B cell (primary cell): ENCODE results near the gene SLC39A11. TPM values are rescaled to one million over a fixed set of nuclear protein-coding genes. Genes with fewer than 3 reads are reported as not detected.

ENCODE experiments used
- ATAC-seq: fragments of 200-7000 bp; cut with Tn5 transposase; one replicate; pipeline ENCODE4 v1.10.0; 2021; ENCODE audit warnings: low read depth, mild to moderate bottlenecking, moderate number of reproducible peaks, moderate library complexity
- CTCF ChIA-PET: fragments of 350-600 bp; sonication (Branson Sonifier 250); formaldehyde crosslinking; loops from one replicate; lab custom pipeline; 2021; ENCODE audit warnings: antibody characterized with exemption, inconsistent platforms; lab: Charles Lee
- POLR2A ChIA-PET: fragments of 350-600 bp; sonication (Branson Sonifier 250); formaldehyde crosslinking; loops from one replicate; lab custom pipeline; 2021; ENCODE audit warnings: antibody characterized with exemption; lab: Charles Lee
- DNase-seq: peaks from one replicate; pipeline ENCODE4 v3.0.0; 2013
- H2AFZ ChIP-seq: 2 replicates; pipeline ENCODE4 v1.6.1; 2012; ENCODE audit warnings: mild to moderate bottlenecking, low read depth, low read length; ENCODE audit not compliant: insufficient read depth, poor library complexity, severe bottlenecking
- H3K27ac ChIP-seq, 2 donors: 1 replicate in 1 of 2; 2 replicates in 1 of 2; pipeline ENCODE4 v1.5.1; 2012 to 2013; ENCODE audit warnings: low read length in 2 of 2, mild to moderate bottlenecking in 2 of 2, moderate library complexity in 1 of 2
- H3K27me3 ChIP-seq, 4 experiments: fragments of 200-600 bp in 1 of 4; sonication (generic) in 1 of 4; replicated peaks in 1 of 4; 1 replicate in 2 of 4; 2 replicates in 2 of 4; pipeline versions ENCODE4 v1.6.1 to v1.7.0; 2013 to 2016; ENCODE audit warnings: low read length in 3 of 4, mild to moderate bottlenecking in 2 of 4, mixed read lengths in 1 of 4, moderate library complexity in 1 of 4; ENCODE audit not compliant: insufficient read depth in 4 of 4, control insufficient read depth in 3 of 4; ENCODE audit errors: control extremely low read depth in 1 of 4
- H3K36me3 ChIP-seq, 2 experiments: replicated peaks in 1 of 2; 1 replicate in 1 of 2; 2 replicates in 1 of 2; pipeline versions ENCODE4 v1.6.1 to v1.7.1; 2013; ENCODE audit warnings: low read length in 1 of 2; ENCODE audit not compliant: insufficient read depth in 2 of 2, control insufficient read depth in 1 of 2; ENCODE audit errors: control extremely low read depth in 1 of 2, extremely low read depth in 1 of 2
- H3K4me1 ChIP-seq, 2 donors: fragments of 200-600 bp in 1 of 2; sonication (generic) in 1 of 2; 1 replicate in 1 of 2; 2 replicates in 1 of 2; pipeline versions ENCODE4 v1.5.1 to v1.6.1; 2013 to 2017; ENCODE audit warnings: low read length in 2 of 2; ENCODE audit not compliant: control insufficient read depth in 2 of 2, insufficient read depth in 2 of 2
- H3K4me2 ChIP-seq: replicated peaks from 2 replicates; pipeline ENCODE3; 2012; ENCODE audit warnings: mild to moderate bottlenecking, low read depth, low read length; ENCODE audit not compliant: poor library complexity, severe bottlenecking
- H3K4me3 ChIP-seq, 5 experiments: fragments of 200-600 bp in 1 of 5; sonication (generic) in 1 of 5; 1 replicate in 3 of 5; 2 replicates in 2 of 5; pipeline versions ENCODE4 v1.5.1 to v1.7.0; 2011 to 2016; ENCODE audit warnings: low read length in 4 of 5, mild to moderate bottlenecking in 4 of 5, low read depth in 2 of 5, control low read depth in 1 of 5, moderate library complexity in 1 of 5; ENCODE audit not compliant: insufficient read depth in 1 of 5; ENCODE audit errors: control extremely low read depth in 1 of 5, extremely low read depth in 1 of 5
- H3K79me2 ChIP-seq: fragments of 200-600 bp; sonication (generic); one replicate; pipeline ENCODE4 v1.6.0; 2016; ENCODE audit warnings: low read length; ENCODE audit not compliant: control insufficient read depth, insufficient read depth
- H3K9ac ChIP-seq: fragments of 200-600 bp; sonication (generic); 2 replicates; pipeline ENCODE4 v1.6.1; 2017; ENCODE audit warnings: mild to moderate bottlenecking, low read length, moderate library complexity
- H3K9me3 ChIP-seq, 3 donors: one replicate each; pipeline versions ENCODE4 v1.6.1 to v1.7.1; 2013; ENCODE audit warnings: low read length in 2 of 3; ENCODE audit not compliant: control insufficient read depth in 2 of 3, insufficient read depth in 1 of 3; ENCODE audit errors: control extremely low read depth in 1 of 3
- H4K20me1 ChIP-seq: 2 replicates; pipeline ENCODE4 v1.6.0; 2012; ENCODE audit warnings: mild to moderate bottlenecking, low read length; ENCODE audit not compliant: insufficient read depth, control insufficient read depth, poor library complexity, severe bottlenecking
- H3K27ac Mint-ChIP-seq: one replicate; pipeline ENCODE4 v1.8.0; 2021; ENCODE audit warnings: mixed read lengths
- H3K27me3 Mint-ChIP-seq: one replicate; pipeline ENCODE4 v1.8.0; 2021; ENCODE audit warnings: mixed read lengths
- H3K4me1 Mint-ChIP-seq: one replicate; pipeline ENCODE4 v1.8.0; 2021; ENCODE audit warnings: mixed read lengths
- H3K4me3 Mint-ChIP-seq: one replicate; pipeline ENCODE4 v1.8.0; 2021; ENCODE audit warnings: mixed read lengths
- H3K9me3 Mint-ChIP-seq: one replicate; pipeline ENCODE4 v1.8.0; 2022; ENCODE audit warnings: mixed read lengths; ENCODE audit not compliant: insufficient read depth
- CTCF ChIP-seq: fragments of 200-600 bp; IDR thresholded peaks from one replicate; pipeline ENCODE4 v1.8.0; 2022; ENCODE audit warnings: antibody characterized with exemption, mild to moderate bottlenecking
- EZH2 ChIP-seq: IDR thresholded peaks from 2 replicates; pipeline ENCODE4 v1.6.1; 2012; ENCODE audit warnings: borderline replicate concordance, low read depth, mild to moderate bottlenecking, moderate library complexity, low read length; ENCODE audit not compliant: insufficient read depth, poor library complexity, severe bottlenecking
- WGBS: methylation state at CpG from one replicate; pipeline ENCODE4 v1.1.5; 2013; ENCODE audit warnings: missing lambda C conversion rate; ENCODE audit not compliant: insufficient coverage; 5-methylcytosine and 5-hydroxymethylcytosine counted together
- intact Hi-C: fragments of 100-400 bp; cut with micrococcal nuclease; formaldehyde crosslinking; loops from one replicate; pipeline ENCODE4 v1.10.0; 2022
- polyA plus RNA-seq: library from polyadenylated mRNA; depleted of rRNA; stranded (reverse); fragments of >200 nt; gene quantifications from 2 replicates; pipeline ENCODE4 v1.2.3, GENCODE V29; 2012
- total RNA-seq, 2 donors: library from RNA; stranded (reverse); fragments of 120-200 nt in 1 of 2; gene quantifications; 1 replicate in 1 of 2; 2 replicates in 1 of 2; pipeline versions ENCODE4 v1.2.3 to v1.2.4, GENCODE V29; 2013 to 2022

The SLC39A11 gene
- total and polyA plus RNA-seq, 2 donors (not counting 1 experiment from before 2014, with no cell fraction given) = 6.9 to 39.6 TPM

GRCh38 chr17:73140566-73140965, 48.1 kb upstream of the SLC39A11 start:
- no peaks in the 10 kb centered on the region for H3K79me2 ChIP-seq
- WGBS = 51% methylated on average over 2 of the region's 5 CpGs
- no peak overlapping the region for H3K4me3 Mint-ChIP-seq
- intact Hi-C loops = no loop called here
- DNase-seq (no peak), ATAC-seq (no peak)
- H3K4me3 ChIP-seq = no peak overlapping the region
- no peak overlapping the region for H3K4me2 ChIP-seq
- ChIA-PET CTCF (no interaction called here), POLR2A (no interaction called here)
- H3K9ac ChIP-seq = no peak overlapping the region
- no peaks in the 10 kb centered on the region for H3K36me3 ChIP-seq
- H3K4me1 Mint-ChIP-seq = no peaks in the 10 kb centered on the region
- H3K4me1 ChIP-seq = no peaks in the 10 kb centered on the region
- H3K27ac ChIP-seq = no peak overlapping the region
- H2AFZ ChIP-seq = no peak overlapping the region
- peaks cover 0 to 5% (median 1%) of the 10 kb centered on the region in 3 donors for H3K9me3 ChIP-seq
- H3K9me3 Mint-ChIP-seq = peaks cover 5% of the 10 kb centered on the region
- H3K27me3 ChIP-seq = peaks cover 0 to 8% (median 2%) of the 10 kb centered on the region in 4 experiments
- H3K27ac Mint-ChIP-seq = no peak overlapping the region
- H4K20me1 ChIP-seq = no peaks in the 10 kb centered on the region
- peaks cover 10% of the 10 kb centered on the region for H3K27me3 Mint-ChIP-seq
- TF ChIP-seq EZH2 (no peak), CTCF (no peak)

GRCh38 chr17:73139296-73139695, 46.8 kb upstream of the SLC39A11 start:
- ATAC-seq (no peak), DNase-seq (no peak)
- H2AFZ ChIP-seq = no peak overlapping the region
- H3K36me3 ChIP-seq = no peaks in the 10 kb centered on the region
- no peak for TF ChIP-seq CTCF
- no peak for TF ChIP-seq EZH2
- no peaks in the 10 kb centered on the region for H3K9me3 Mint-ChIP-seq
- no peak overlapping the region for H3K4me3 Mint-ChIP-seq
- H3K4me1 Mint-ChIP-seq = no peaks in the 10 kb centered on the region
- ChIA-PET CTCF (no interaction called here), POLR2A (no interaction called here)
- H3K4me3 ChIP-seq = no peak overlapping the region
- H4K20me1 ChIP-seq = no peaks in the 10 kb centered on the region
- H3K27me3 ChIP-seq = peaks cover 0 to 8% (median 2%) of the 10 kb centered on the region in 4 experiments
- intact Hi-C loops = no loop called here
- H3K27ac ChIP-seq = no peak overlapping the region
- 80% methylated on average over 3 of the region's 4 CpGs for WGBS
- no peak overlapping the region for H3K4me2 ChIP-seq
- peaks cover 0 to 1% of the 10 kb centered on the region in 2 donors for H3K4me1 ChIP-seq
- peaks cover 10% of the 10 kb centered on the region for H3K27me3 Mint-ChIP-seq
- H3K27ac Mint-ChIP-seq = no peak overlapping the region
- H3K9me3 ChIP-seq = peaks cover 0 to 2% (median 0%) of the 10 kb centered on the region in 3 donors
- no peaks in the 10 kb centered on the region for H3K79me2 ChIP-seq
- no peak overlapping the region for H3K9ac ChIP-seq
